A549 (cell line): ENCODE data around the gene SUMO3.

ENCODE experiments used
- CEBPB ChIP-seq, 2 experiments: fragments of >200 bp in 1 of 2; sonication (Bioruptor Twin) in 1 of 2; formaldehyde crosslinking in 1 of 2; IDR thresholded peaks; 2 replicates each; pipeline ENCODE4 v1.6.1; 2012 to 2016
- CHD2 ChIP-seq: fragments of 150-350 bp; IDR thresholded peaks from 2 replicates; pipeline ENCODE4 v1.6.1; 2014; ENCODE audit warnings: low read length; ENCODE audit not compliant: partially characterized antibody
- CTCF ChIP-seq: fragments of >200 bp; sonication (Bioruptor Twin); formaldehyde crosslinking; IDR thresholded peaks from 3 replicates; pipeline ENCODE4 v1.5.1; 2016
- JUN ChIP-seq, 2 experiments: fragments of >200 bp; sonication (Bioruptor Twin); formaldehyde crosslinking; IDR thresholded peaks; 2 replicates in 1 of 2; 3 replicates in 1 of 2; pipeline ENCODE4 v1.6.1; 2016 to 2017
- SMC3 ChIP-seq: fragments of >200 bp; sonication (Bioruptor Twin); formaldehyde crosslinking; IDR thresholded peaks from 3 replicates; pipeline ENCODE4 v1.6.1; 2018; ENCODE audit warnings: inconsistent platforms

- TF ChIP-seq SMC3 = no peak
- no peak for TF ChIP-seq CEBPB (IDR thresholded peaks at IDR 0.05)
- TF ChIP-seq CTCF = no peak
- no peak for TF ChIP-seq CHD2
- no peak for TF ChIP-seq JUN (IDR thresholded peaks at IDR 0.05)
Measured at GRCh38 chr21:44865561-44866280, 47.9 kb upstream of the SUMO3 start.
